GM12874 (cell line): Measurements from ENCODE around the gene TFPI.

Experiments
- TF ChIP-seq, protein P1 (sequence below): IDR thresholded peaks from 2 replicates; pipeline ENCODE4 v1.5.1; 2011; ENCODE audit warnings: low read depth, mild to moderate bottlenecking, control low read depth, low read length, moderate library complexity; ENCODE audit not compliant: insufficient read depth

The TFPI gene

DNA sequence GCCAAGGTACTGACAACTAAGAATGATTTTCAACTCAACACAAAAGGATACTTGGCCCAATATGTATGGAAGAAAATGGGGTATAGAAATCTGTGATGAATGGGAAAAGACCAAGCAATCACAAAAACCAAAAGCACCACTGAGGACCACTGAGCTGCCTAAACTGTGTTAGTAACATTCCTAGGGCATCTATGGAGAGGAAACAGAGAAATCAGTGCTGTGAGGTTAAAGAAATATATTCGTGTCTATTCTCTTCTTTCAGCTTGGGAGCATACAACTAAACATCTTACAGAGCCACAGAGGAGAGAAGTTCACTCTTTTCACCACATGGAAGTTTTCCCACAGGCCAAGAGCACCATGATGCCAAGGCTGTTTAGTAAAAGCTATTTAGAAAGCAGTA lies 58.9 kb downstream of the TFPI start:
- TF ChIP-seq, protein P1, sequence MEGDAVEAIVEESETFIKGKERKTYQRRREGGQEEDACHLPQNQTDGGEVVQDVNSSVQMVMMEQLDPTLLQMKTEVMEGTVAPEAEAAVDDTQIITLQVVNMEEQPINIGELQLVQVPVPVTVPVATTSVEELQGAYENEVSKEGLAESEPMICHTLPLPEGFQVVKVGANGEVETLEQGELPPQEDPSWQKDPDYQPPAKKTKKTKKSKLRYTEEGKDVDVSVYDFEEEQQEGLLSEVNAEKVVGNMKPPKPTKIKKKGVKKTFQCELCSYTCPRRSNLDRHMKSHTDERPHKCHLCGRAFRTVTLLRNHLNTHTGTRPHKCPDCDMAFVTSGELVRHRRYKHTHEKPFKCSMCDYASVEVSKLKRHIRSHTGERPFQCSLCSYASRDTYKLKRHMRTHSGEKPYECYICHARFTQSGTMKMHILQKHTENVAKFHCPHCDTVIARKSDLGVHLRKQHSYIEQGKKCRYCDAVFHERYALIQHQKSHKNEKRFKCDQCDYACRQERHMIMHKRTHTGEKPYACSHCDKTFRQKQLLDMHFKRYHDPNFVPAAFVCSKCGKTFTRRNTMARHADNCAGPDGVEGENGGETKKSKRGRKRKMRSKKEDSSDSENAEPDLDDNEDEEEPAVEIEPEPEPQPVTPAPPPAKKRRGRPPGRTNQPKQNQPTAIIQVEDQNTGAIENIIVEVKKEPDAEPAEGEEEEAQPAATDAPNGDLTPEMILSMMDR = no peak

DNA sequence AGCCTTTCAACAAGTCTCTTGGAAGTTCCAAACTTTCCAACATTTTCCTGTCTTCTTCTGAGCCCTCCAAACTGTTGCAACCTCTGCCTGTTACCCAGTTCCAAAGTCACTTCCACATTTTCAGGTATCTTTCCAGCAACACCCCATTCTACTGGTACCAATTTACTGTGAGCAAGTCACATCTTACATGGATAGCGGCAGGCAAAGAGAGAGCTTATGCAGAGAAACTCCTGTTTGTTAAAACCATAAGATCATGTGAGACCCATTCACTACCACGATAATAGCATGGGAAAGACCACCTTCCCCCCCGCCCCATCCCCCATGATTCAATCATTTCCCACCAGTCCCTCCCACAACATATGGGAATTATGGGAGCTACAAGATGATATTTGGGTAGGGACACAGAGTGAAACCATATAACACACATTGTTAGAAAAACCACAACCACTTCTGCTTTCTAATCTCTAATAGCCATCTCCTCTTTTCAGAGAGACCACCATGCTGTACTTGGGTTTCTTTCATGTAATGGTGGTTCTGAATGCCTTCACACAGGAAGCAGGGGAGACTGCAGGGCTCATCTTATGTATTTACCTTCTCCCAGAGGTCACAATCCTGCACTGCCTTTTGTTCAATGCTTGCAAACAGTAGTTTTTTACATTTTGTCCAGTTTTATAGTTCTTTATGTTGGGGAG lies 60.2 kb downstream of the TFPI start:
- TF ChIP-seq, protein P1 = no peak

DNA sequence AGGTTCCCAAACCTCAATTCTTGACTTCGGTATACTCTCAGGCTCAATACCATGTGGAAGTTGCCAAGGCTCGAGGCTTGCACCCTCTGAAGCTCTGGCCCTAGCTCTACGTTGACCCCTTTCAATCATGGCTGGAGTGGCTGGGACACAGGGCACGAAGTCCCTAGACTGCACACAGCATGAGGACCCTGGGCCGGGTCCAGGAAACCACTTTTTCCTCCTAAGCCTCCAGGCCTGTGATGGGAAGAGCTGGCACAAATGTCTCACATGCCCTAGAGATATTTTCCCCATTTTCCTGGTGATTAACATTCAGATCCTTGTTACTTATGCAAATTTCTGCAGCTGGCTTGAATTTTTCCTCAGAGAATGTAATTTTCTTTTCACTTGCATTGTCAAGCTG lies 61.1 kb downstream of the TFPI start:
- TF ChIP-seq, protein P1 = no peak

DNA sequence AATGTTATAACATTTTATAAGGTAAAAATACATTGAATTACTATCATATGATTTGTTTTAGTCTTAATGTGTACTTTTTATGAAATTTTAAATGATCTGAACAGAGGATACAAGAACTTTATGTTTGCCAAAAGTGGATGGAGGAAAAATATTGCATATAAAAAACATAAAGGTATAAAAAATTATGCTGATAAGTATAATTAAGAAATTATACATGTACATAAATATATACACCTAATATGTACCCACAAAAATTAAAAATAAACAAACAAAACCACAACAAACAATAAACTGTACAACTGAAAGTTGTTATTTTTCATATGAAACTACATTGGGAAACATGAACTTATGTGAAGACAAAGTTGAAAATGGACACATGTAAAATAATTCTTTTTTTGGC lies 68.0 kb downstream of the TFPI start:
- TF ChIP-seq, protein P1 = no peak

DNA sequence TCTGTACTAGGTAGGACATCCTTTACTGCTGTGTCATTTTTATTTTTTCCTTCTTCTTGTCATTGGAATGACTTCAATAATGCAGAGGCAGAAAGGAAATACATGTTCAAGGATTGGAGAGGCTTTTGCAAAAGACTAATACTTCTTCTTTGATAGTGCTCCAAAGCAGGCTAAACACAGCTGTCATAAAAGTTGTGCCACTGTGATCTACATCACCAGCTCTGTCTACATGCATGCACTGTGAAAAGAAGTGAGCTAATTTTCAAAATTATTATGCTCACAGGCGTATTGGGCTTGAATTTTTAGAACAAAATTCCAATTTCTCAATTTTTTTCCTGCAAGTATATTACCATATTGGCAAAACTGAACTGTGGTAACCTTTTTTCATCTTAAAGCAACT lies 68.7 kb downstream of the TFPI start:
- TF ChIP-seq, protein P1 = no peak

DNA sequence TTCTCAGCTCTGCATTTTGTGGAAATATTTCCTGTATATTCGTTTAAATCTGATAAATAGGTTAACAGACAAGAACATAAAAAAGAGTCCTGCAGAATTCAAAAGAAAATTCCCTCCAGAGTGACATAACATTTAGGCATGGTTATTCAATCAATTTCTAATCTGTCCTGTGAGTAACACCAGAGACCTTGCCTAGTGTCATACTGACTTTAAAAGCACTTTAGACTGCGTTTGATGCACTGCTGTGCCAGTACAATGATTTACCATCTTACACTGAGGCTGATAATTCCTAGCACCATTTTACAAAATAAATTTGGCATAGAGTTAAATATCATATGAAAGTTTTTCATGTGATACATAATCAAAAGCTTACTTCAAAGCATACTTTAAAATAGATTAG lies 70.7 kb downstream of the TFPI start:
- TF ChIP-seq, protein P1 = no peak

DNA sequence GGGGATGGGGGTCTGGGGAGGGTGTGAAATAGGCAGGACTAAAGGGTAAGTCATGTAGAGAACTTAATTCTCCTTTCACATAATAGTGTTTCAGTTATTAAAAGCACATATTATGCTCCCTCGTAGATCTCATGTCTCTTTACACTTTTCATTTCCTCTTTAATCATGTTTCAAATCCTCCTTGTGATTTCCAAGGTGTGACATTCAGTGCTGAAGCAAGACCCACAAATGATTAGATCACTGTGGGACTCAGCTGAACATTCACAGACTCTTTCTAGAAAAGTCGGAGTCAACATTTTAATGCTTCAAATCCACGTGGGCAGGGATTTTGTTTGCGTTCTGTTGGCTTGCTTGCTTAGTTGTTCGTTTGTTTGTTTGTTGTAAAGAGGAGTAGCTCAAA lies 71.4 kb downstream of the TFPI start:
- TF ChIP-seq, protein P1 = no peak
